Urothelium cell line (cell line): ENCODE results near the gene SPRYD4.
"Not testable (repeated sequence)": the region's sequence is repeated elsewhere in the genome, so short reads cannot be mapped to it uniquely, and the experiment has no call there.

ENCODE experiments used
- DNase-seq: peaks from one replicate; pipeline ENCODE4 v3.0.0; 2011; ENCODE audit warnings: low spot score, mixed read lengths
- FAIRE-seq: peaks from 2 replicates; lab custom pipeline; 2011; peaks lifted over from hg19 to GRCh38; lab: Jason Lieb, UNC

SPRYD4 gene

GRCh38 chr12:56468216-56469006 lies at the start of gene SPRYD4:
Gene SPRYD4, plus strand, starts transcription at chr12:56468578. Its CDS starts 14 bp downstream, at chr12:56468592.
- DNase-seq (peak; percentile 96), FAIRE-seq (no peak)

GRCh38 chr12:56420411-56420810 lies 48.0 kb upstream of the SPRYD4 start:
- FAIRE-seq (no peak), DNase-seq (no peak)

GRCh38 chr12:56425193-56425592 lies 43.2 kb upstream of the SPRYD4 start:
- FAIRE-seq (no peak), DNase-seq (no peak)

- FAIRE-seq (no peak), DNase-seq (no peak)
Observed at GRCh38 chr12:56425940-56426438, 42.4 kb upstream of the SPRYD4 start.

GRCh38 chr12:56431288-56431687 lies 37.1 kb upstream of the SPRYD4 start:
- no peak for DNase-seq
- FAIRE-seq, result no peak

- DNase-seq (no peak), FAIRE-seq (no peak)
Observed at GRCh38 chr12:56431850-56432249, 36.5 kb upstream of the SPRYD4 start.

- FAIRE-seq, result no peak
- no peak for DNase-seq
Observed at GRCh38 chr12:56434828-56435227, 33.5 kb upstream of the SPRYD4 start.

- FAIRE-seq (no peak), DNase-seq (no peak)
Observed at GRCh38 chr12:56437430-56438176, 30.8 kb upstream of the SPRYD4 start.

GRCh38 chr12:56443208-56443607 lies 25.2 kb upstream of the SPRYD4 start:
- FAIRE-seq, result not testable (repeated sequence)

GRCh38 chr12:56448860-56449621 lies 19.3 kb upstream of the SPRYD4 start, which contains the start of gene TIMELESS:
Gene TIMELESS, minus strand, starts transcription at chr12:56449426. Its CDS starts 15,256 bp downstream, at chr12:56434170.
- peak; percentile 96 for DNase-seq
- FAIRE-seq, result peak; percentile 65

More at GRCh38 chr12:56443208-56443607, 25.2 kb upstream of the SPRYD4 start:
- DNase-seq, result not testable (repeated sequence)

- DNase-seq (no peak), FAIRE-seq (no peak)
Observed at GRCh38 chr12:56449622-56449984, 18.8 kb upstream of the SPRYD4 start.

- FAIRE-seq, result no peak
Observed at GRCh38 chr12:56450241-56450640, 18.1 kb upstream of the SPRYD4 start.

GRCh38 chr12:56451147-56451546 lies 17.2 kb upstream of the SPRYD4 start:
- no peak for FAIRE-seq
- no peak for DNase-seq

More at GRCh38 chr12:56450241-56450640, 18.1 kb upstream of the SPRYD4 start:
- DNase-seq, result no peak

GRCh38 chr12:56454557-56454956 lies 13.8 kb upstream of the SPRYD4 start, which contains the start of gene MIP:
Gene MIP, minus strand, starts transcription at chr12:56454657. Its CDS starts 44 bp downstream, at chr12:56454613.
- DNase-seq (no peak), FAIRE-seq (no peak)

- FAIRE-seq (no peak), DNase-seq (no peak)
Observed at GRCh38 chr12:56457817-56458216, 10.6 kb upstream of the SPRYD4 start.

- FAIRE-seq (no peak), DNase-seq (peak; percentile 27)
Observed at GRCh38 chr12:56461235-56462159, 6.9 kb upstream of the SPRYD4 start.

- DNase-seq (no peak), FAIRE-seq (no peak)
Observed at GRCh38 chr12:56462565-56462964, 5.8 kb upstream of the SPRYD4 start.

- FAIRE-seq (no peak), DNase-seq (peak; percentile 31)
Observed at GRCh38 chr12:56469007-56469930, 891 bp downstream of the SPRYD4 start.

GRCh38 chr12:56474389-56474788 lies 6.0 kb downstream of the SPRYD4 start:
- FAIRE-seq (no peak), DNase-seq (no peak)
